ENCODE results near the gene RSRC2. TPM values are rescaled to one million over a fixed set of nuclear protein-coding genes. Genes with fewer than 3 reads are reported as not detected.
"Not testable (repeated sequence)": the region's sequence is repeated elsewhere in the genome, so short reads cannot be mapped to it uniquely, and the experiment has no call there.

The RSRC2 gene
- total RNA-seq, 1 donor from 2014 or later: 67.9 TPM

DNA sequence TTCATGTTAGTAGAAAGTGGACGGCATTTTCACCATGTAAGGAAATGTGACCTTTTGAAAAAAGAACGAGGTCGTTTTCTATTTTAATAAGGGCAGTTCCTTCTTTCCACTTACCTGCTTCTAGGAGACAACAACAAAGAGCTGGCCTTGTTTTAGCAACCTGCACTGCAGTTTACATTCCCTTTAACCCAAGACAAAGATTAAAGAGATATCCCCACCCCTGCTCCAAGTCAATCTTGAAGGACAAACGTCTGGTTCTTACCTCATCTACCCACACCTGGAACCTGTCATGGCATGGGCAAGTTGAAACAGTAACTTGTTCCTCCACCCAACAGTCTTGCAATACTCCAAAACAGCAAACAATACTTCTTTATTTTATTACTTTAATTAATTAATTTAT, 58.8 kb downstream of the RSRC2 start:
- H3K4me3 Mint-ChIP-seq (ENCODE audit: unreplicated experiment): no peak overlapping the region
- TF ChIP-seq, protein P1, sequence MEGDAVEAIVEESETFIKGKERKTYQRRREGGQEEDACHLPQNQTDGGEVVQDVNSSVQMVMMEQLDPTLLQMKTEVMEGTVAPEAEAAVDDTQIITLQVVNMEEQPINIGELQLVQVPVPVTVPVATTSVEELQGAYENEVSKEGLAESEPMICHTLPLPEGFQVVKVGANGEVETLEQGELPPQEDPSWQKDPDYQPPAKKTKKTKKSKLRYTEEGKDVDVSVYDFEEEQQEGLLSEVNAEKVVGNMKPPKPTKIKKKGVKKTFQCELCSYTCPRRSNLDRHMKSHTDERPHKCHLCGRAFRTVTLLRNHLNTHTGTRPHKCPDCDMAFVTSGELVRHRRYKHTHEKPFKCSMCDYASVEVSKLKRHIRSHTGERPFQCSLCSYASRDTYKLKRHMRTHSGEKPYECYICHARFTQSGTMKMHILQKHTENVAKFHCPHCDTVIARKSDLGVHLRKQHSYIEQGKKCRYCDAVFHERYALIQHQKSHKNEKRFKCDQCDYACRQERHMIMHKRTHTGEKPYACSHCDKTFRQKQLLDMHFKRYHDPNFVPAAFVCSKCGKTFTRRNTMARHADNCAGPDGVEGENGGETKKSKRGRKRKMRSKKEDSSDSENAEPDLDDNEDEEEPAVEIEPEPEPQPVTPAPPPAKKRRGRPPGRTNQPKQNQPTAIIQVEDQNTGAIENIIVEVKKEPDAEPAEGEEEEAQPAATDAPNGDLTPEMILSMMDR (IDR thresholded peaks at IDR 0.05): no peak
- H3K27ac Mint-ChIP-seq (ENCODE audit: unreplicated experiment): no peak overlapping the region
- H3K4me1 Mint-ChIP-seq (ENCODE audit: unreplicated experiment): peaks cover 14% of the 10 kb centered on the region
- H3K9me3 Mint-ChIP-seq (ENCODE audit: unreplicated experiment): no peaks in the 10 kb centered on the region
- peak; percentile 17 for DNase-seq (ENCODE audit: extremely low spot score, unreplicated experiment)
- H3K36me3 Mint-ChIP-seq (ENCODE audit: unreplicated experiment): peaks cover 1% of the 10 kb centered on the region
- no peaks in the 10 kb centered on the region for H3K27me3 Mint-ChIP-seq (ENCODE audit: unreplicated experiment)

DNA sequence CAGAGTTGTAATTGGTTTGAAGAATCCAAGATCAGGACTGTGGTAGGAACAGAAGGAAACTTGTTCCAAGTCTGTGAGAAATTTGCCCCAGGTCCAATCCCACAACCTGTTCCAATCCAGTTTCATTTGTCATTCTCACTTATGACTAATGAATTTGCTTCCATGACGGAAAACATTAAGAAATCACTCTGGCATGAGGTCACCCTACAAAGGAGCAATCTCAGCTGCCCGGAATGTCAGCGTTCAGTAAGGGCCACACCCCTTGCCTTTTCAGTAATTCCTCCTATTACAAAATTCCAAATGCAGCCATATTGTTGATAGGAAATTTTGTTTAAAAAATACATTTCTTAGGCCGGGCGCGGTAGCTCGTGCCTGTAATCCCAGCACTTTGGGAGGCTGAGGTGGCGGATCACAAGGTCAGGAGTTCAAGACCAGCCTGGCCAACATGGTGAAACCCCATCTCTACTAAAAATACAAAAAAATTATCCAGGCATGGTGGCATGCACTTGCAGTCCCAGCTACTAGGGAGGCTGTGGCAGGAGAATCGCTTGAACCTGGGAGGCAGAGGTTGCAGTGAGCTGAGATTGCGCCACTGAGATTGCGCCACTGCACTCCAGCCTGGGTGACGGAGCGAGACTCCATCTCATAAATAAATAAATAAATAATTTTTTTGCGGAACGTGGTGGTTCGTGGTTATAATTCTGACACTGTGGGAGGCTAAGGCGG, 62.3 kb downstream of the RSRC2 start:
- H3K36me3 Mint-ChIP-seq (ENCODE audit: unreplicated experiment); H3K9me3 Mint-ChIP-seq (ENCODE audit: unreplicated experiment); H3K27me3 Mint-ChIP-seq (ENCODE audit: unreplicated experiment); H3K4me3 Mint-ChIP-seq (ENCODE audit: unreplicated experiment); H3K4me1 Mint-ChIP-seq (ENCODE audit: unreplicated experiment); DNase-seq (ENCODE audit: extremely low spot score, unreplicated experiment): not testable (repeated sequence)
- H3K27ac Mint-ChIP-seq (ENCODE audit: unreplicated experiment): peak overlapping the region; percentile 74

DNA sequence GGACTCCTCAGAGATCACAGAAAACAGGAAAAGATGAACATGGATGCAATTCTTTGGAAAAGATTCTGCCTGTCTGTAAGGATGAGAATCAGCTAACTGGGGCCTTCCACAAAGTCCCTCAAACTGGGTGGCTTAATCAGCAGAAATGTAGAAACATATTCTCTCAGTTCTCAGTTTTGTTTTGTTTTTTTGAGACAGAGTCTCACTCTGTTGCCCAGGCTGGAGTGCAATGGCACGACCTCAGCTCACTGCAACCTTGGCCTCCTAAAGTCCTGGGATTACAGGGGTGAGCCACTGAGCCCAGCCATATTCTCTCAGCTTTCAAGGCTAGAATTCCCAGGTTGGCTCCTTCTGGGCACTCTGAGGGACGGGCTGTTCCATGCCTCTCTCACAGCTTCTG, 66.1 kb downstream of the RSRC2 start:
- Mint-ChIP-seq H3K36me3 (ENCODE audit: unreplicated experiment) (no peaks in the 10 kb centered on the region), H3K27ac (ENCODE audit: unreplicated experiment) (no peak overlapping the region), H3K4me3 (ENCODE audit: unreplicated experiment) (no peak overlapping the region), H3K27me3 (ENCODE audit: unreplicated experiment) (no peaks in the 10 kb centered on the region), H3K9me3 (ENCODE audit: unreplicated experiment) (no peaks in the 10 kb centered on the region), H3K4me1 (ENCODE audit: unreplicated experiment) (peaks cover 5% of the 10 kb centered on the region)
- no peak for DNase-seq (ENCODE audit: extremely low spot score, unreplicated experiment)
- TF ChIP-seq, protein P1 (IDR thresholded peaks at IDR 0.05): no peak

DNA sequence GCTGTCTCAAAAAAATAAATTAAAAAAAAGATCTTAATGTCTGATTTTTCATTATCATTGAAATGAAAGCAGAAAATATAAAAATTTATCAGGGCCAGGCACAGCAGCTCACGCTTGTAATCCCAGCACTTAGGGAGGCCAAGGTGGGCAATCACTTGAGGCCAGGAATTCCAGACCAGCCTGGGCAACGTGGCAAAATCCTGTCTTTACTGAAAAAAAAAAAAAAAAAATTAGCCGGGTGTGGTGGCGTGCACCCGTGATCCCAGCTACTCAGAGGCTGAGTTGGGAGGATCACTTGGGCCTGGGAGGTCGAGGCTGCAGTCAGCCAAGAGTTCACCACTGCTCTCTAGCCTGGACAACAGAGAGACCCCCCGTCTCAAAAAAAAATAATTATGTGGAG, 66.7 kb downstream of the RSRC2 start:
- no peaks in the 10 kb centered on the region for H3K9me3 Mint-ChIP-seq (ENCODE audit: unreplicated experiment)
- H3K36me3 Mint-ChIP-seq (ENCODE audit: unreplicated experiment): no peaks in the 10 kb centered on the region
- H3K4me1 Mint-ChIP-seq (ENCODE audit: unreplicated experiment): peaks cover 5% of the 10 kb centered on the region
- no peaks in the 10 kb centered on the region for H3K27me3 Mint-ChIP-seq (ENCODE audit: unreplicated experiment)
- no peak for DNase-seq (ENCODE audit: extremely low spot score, unreplicated experiment)
- no peak overlapping the region for H3K27ac Mint-ChIP-seq (ENCODE audit: unreplicated experiment)
- TF ChIP-seq, protein P1 (IDR thresholded peaks at IDR 0.05): no peak
- H3K4me3 Mint-ChIP-seq (ENCODE audit: unreplicated experiment): no peak overlapping the region

DNA sequence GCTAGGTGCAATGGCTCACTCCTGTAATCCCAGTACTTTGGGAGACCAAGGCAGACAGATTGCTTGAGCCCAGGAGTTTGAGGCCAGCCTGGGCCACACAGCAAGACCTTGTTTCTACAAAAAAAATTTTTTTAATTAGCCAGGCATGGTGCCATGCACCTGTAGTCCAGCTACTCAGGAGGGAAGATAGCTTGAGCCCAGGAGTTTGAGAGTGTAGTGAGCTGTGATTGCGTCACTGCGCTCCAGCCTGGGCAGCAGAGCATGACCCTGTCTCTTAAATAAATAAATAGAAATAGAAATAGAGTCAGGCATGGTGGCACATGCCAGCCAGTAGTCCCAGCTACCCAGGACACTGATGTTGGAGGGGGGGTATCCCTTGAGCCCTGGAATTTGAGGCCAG, 67.5 kb downstream of the RSRC2 start:
- Mint-ChIP-seq H3K9me3 (ENCODE audit: unreplicated experiment) (no peaks in the 10 kb centered on the region), H3K36me3 (ENCODE audit: unreplicated experiment) (no peaks in the 10 kb centered on the region), H3K27me3 (ENCODE audit: unreplicated experiment) (no peaks in the 10 kb centered on the region), H3K4me3 (ENCODE audit: unreplicated experiment) (no peak overlapping the region), H3K27ac (ENCODE audit: unreplicated experiment) (no peak overlapping the region), H3K4me1 (ENCODE audit: unreplicated experiment) (peaks cover 2% of the 10 kb centered on the region)
- TF ChIP-seq, protein P1 (IDR thresholded peaks at IDR 0.05): no peak
- DNase-seq (ENCODE audit: extremely low spot score, unreplicated experiment): no peak

Measured in osteocyte (in vitro differentiated cells).